GM13976 (cell line): ENCODE results near the gene BOD1L1.
A peak's percentile ranks its signal among the peaks of the same experiment; 100 is the strongest.

ENCODE experiments used
- DNase-seq: peaks from one replicate; pipeline ENCODE4 v3.0.0; 2012; ENCODE audit warnings: low spot score
- CTCF ChIP-seq: IDR thresholded peaks from 2 replicates; pipeline ENCODE4 v1.5.1; 2012; ENCODE audit warnings: borderline replicate concordance, mild to moderate bottlenecking; ENCODE audit not compliant: insufficient read depth; ENCODE audit errors: extremely low read depth, missing control alignments, control extremely low read depth
- in situ Hi-C: fragments of 300-500 bp; cut with MboI; formaldehyde crosslinking; loops from one replicate; pipeline ENCODE4 v1.12.0; 2022; ENCODE audit warnings: low sequenced_read_pairs, mixed read lengths, inconsistent platforms; ENCODE audit not compliant: unreplicated experiment

BOD1L1 gene

GRCh38 chr4:13527981-13528820 is 99.3 kb downstream of the BOD1L1 start:
- in situ Hi-C loops = no loop called here
- TF ChIP-seq CTCF = no peak
- peak; percentile 79 for DNase-seq

GRCh38 chr4:13527192-13527980 is 100.1 kb downstream of the BOD1L1 start:
- TF ChIP-seq CTCF = no peak
- no peak for DNase-seq
- in situ Hi-C loops = no loop called here

- in situ Hi-C loops = no loop called here
- no peak for DNase-seq
- no peak for TF ChIP-seq CTCF
These were observed 100.9 kb downstream of the BOD1L1 start for GRCh38 chr4:13526658-13527057.

- DNase-seq = peak; percentile 20
- TF ChIP-seq CTCF = no peak
- in situ Hi-C loops = no loop called here
These were observed 101.8 kb downstream of the BOD1L1 start for GRCh38 chr4:13525606-13526281.

- in situ Hi-C loops = no loop called here
- no peak for TF ChIP-seq CTCF
- DNase-seq = no peak
These were observed 102.9 kb downstream of the BOD1L1 start for GRCh38 chr4:13524504-13525243.
